ENCODE results near the gene PLEKHH1.
A peak's percentile ranks its signal among the peaks of the same experiment; 100 is the strongest.

The PLEKHH1 gene

GRCh38 chr14:67510121-67510520 is 23.0 kb upstream of the PLEKHH1 start:
- DNase-seq (ENCODE audit: low read depth, low spot score): no peak

GRCh38 chr14:67510836-67511235 is 22.3 kb upstream of the PLEKHH1 start:
- peak; percentile 20 for DNase-seq (ENCODE audit: low read depth, low spot score)

- DNase-seq (ENCODE audit: low read depth, low spot score): no peak
Measured at GRCh38 chr14:67512463-67513310, 20.4 kb upstream of the PLEKHH1 start.

GRCh38 chr14:67513631-67514108 is 19.4 kb upstream of the PLEKHH1 start:
- DNase-seq (ENCODE audit: low read depth, low spot score): no peak

- DNase-seq (ENCODE audit: low read depth, low spot score): no peak
Measured at GRCh38 chr14:67514203-67514607, 18.9 kb upstream of the PLEKHH1 start.

- peak; percentile 63 for DNase-seq (ENCODE audit: low read depth, low spot score)
Measured at GRCh38 chr14:67514650-67515385, 18.3 kb upstream of the PLEKHH1 start.

- DNase-seq (ENCODE audit: low read depth, low spot score): peak; percentile 37
Measured at GRCh38 chr14:67515386-67516079, 17.6 kb upstream of the PLEKHH1 start.

GRCh38 chr14:67516676-67517075 is 16.4 kb upstream of the PLEKHH1 start:
- no peak for DNase-seq (ENCODE audit: low read depth, low spot score)

- peak; percentile 83 for DNase-seq (ENCODE audit: low read depth, low spot score)
Measured at GRCh38 chr14:67517083-67517482, 16.0 kb upstream of the PLEKHH1 start.

- DNase-seq (ENCODE audit: low read depth, low spot score): no peak
Measured at GRCh38 chr14:67519406-67519805, 13.7 kb upstream of the PLEKHH1 start.

- no peak for DNase-seq (ENCODE audit: low read depth, low spot score)
Measured at GRCh38 chr14:67520482-67520881, 12.6 kb upstream of the PLEKHH1 start.

- no peak for DNase-seq (ENCODE audit: low read depth, low spot score)
Measured at GRCh38 chr14:67522270-67522669, 10.8 kb upstream of the PLEKHH1 start.

GRCh38 chr14:67523764-67524633 is 9.1 kb upstream of the PLEKHH1 start:
- no peak for DNase-seq (ENCODE audit: low read depth, low spot score)

GRCh38 chr14:67524634-67524963 is 8.5 kb upstream of the PLEKHH1 start:
- DNase-seq (ENCODE audit: low read depth, low spot score): peak; percentile 55

- no peak for DNase-seq (ENCODE audit: low read depth, low spot score)
Measured at GRCh38 chr14:67525389-67525788, 7.7 kb upstream of the PLEKHH1 start.

GRCh38 chr14:67526181-67526580 is 6.9 kb upstream of the PLEKHH1 start:
- DNase-seq (ENCODE audit: low read depth, low spot score): no peak

- peak; percentile 61 for DNase-seq (ENCODE audit: low read depth, low spot score)
Measured at GRCh38 chr14:67526676-67527459, 6.2 kb upstream of the PLEKHH1 start.

GRCh38 chr14:67527756-67528155 is 5.3 kb upstream of the PLEKHH1 start:
- no peak for DNase-seq (ENCODE audit: low read depth, low spot score)

GRCh38 chr14:67528276-67528675 is 4.8 kb upstream of the PLEKHH1 start:
- no peak for DNase-seq (ENCODE audit: low read depth, low spot score)

All from astrocyte of the hippocampus (primary cell).